ENCODE data around the gene DHRS7C. TPM values are rescaled to one million over a fixed set of nuclear protein-coding genes. Genes with fewer than 3 reads are reported as not detected.

The DHRS7C gene
- not detected in 2 replicates for total RNA-seq

GRCh38 chr17:9790889-9791876 lies at the start of gene DHRS7C:
Gene DHRS7C (minus strand): TSS chr17:9791592. CDS start chr17:9791284, 308 bp downstream.

GRCh38 chr17:9825641-9826150 lies 34.3 kb upstream of the DHRS7C start, which contains the start of gene GLP2R:
Gene GLP2R (plus strand): TSS chr17:9825924. CDS start chr17:9826064, 140 bp downstream.

GRCh38 chr17:9821921-9822320 lies 30.5 kb upstream of the DHRS7C start, which contains the start of gene GSG1L2:
Gene GSG1L2 (minus strand): TSS chr17:9822079. CDS start chr17:9822071, 8 bp downstream.

Other genes with a start within 250 kb of the DHRS7C start
- 62.4 and 122 TPM in 2 replicates for gene STX8, start 215.8 kb downstream of the DHRS7C start, total RNA-seq
- not detected in 2 replicates for gene CFAP52, start 214.9 kb downstream of the DHRS7C start, total RNA-seq
- 0.08 and 0.91 TPM in 2 replicates for gene USP43, start 146.1 kb downstream of the DHRS7C start, total RNA-seq
- not detected in 2 replicates for gene GSG1L2, start 30.5 kb upstream of the DHRS7C start, total RNA-seq
- gene GLP2R, start 34.3 kb upstream of the DHRS7C start, total RNA-seq = under 0.01 TPM in 1 of 2 replicates, not detected in the other
- not detected in 2 replicates for gene RCVRN, start 113.7 kb upstream of the DHRS7C start, total RNA-seq

All from epithelial cell of alveolus of lung (primary cell).